Endothelial cell (in vitro differentiated cells): ENCODE data around the gene GRIP2. TPM values are rescaled to one million over a fixed set of nuclear protein-coding genes. Genes with fewer than 3 reads are reported as not detected.

ENCODE experiments used
- DNase-seq: peaks from one replicate; pipeline ENCODE4 v3.0.0; 2021; ENCODE audit warnings: low spot score
- H3K27ac Mint-ChIP-seq: one replicate; pipeline ENCODE4 v1.8.0; 2021; ENCODE audit warnings: mixed read lengths, inconsistent platforms; ENCODE audit not compliant: unreplicated experiment
- H3K27me3 Mint-ChIP-seq: one replicate; pipeline ENCODE4 v1.8.0; 2021; ENCODE audit warnings: mild to moderate bottlenecking, moderate library complexity, mixed read lengths, inconsistent platforms; ENCODE audit not compliant: unreplicated experiment
- H3K36me3 Mint-ChIP-seq: one replicate; pipeline ENCODE4 v1.8.0; 2021; ENCODE audit warnings: mild to moderate bottlenecking, low read depth, mixed read lengths, inconsistent platforms; ENCODE audit not compliant: unreplicated experiment
- H3K4me1 Mint-ChIP-seq: one replicate; pipeline ENCODE4 v1.8.0; 2021; ENCODE audit warnings: mild to moderate bottlenecking, mixed read lengths, inconsistent platforms; ENCODE audit not compliant: unreplicated experiment
- H3K4me3 Mint-ChIP-seq: one replicate; pipeline ENCODE4 v1.8.0; 2021; ENCODE audit warnings: mild to moderate bottlenecking, mixed read lengths, inconsistent platforms; ENCODE audit not compliant: unreplicated experiment
- H3K9me3 Mint-ChIP-seq: one replicate; pipeline ENCODE4 v1.8.0; 2021; ENCODE audit warnings: mixed read lengths, inconsistent platforms; ENCODE audit not compliant: unreplicated experiment
- total RNA-seq: library from RNA; stranded (reverse); fragmentation: NEBNext Ultra II Directional; extraction: Animal tissue kit (Norgen Biotek cat#: 25700); gene quantifications from one replicate; pipeline ENCODE4 v1.2.1, GENCODE V29; 2021; ENCODE audit not compliant: unreplicated experiment
- TF ChIP-seq, protein P1 (sequence below): fragments of 200-600 bp; sonication (generic); IDR thresholded peaks from one replicate; pipeline ENCODE4 v1.5.0; 2021; ENCODE audit warnings: antibody characterized with exemption; ENCODE audit not compliant: unreplicated experiment

GRIP2 gene
- total RNA-seq, 1 donor from 2014 or later: 6.6 TPM

DNA sequence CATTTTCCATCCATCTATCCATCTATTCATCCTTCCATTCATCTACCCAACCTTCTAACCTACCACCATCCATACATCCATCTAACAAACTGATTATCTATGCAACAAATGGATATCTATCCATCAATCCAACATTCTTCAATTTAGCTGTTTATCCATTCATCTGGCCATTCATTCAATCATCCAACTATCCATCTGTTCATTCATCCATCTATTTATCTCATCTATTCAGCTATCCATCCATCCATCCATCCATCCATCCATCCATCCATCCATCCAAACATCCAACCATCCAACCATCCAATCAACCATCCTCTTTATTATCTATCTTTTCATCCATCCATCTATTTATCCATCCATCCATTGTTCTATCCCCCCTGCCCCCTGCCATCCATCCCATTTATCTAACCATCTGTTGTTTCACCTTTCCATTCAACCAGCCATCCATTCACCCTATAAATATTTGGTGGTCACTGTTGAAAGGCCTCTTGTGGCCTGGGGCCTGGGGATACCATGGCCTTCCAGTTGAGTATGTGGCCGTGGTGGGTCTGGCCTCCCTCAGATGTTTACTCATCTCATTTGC lies 93.1 kb downstream of the GRIP2 start:
- peaks cover 46% of the 10 kb centered on the region for H3K36me3 Mint-ChIP-seq
- H3K27me3 Mint-ChIP-seq: peaks cover 2% of the 10 kb centered on the region
- no peaks in the 10 kb centered on the region for H3K9me3 Mint-ChIP-seq
- no peak for DNase-seq
- peaks cover under 1% of the 10 kb centered on the region for H3K4me1 Mint-ChIP-seq
- TF ChIP-seq, protein P1, sequence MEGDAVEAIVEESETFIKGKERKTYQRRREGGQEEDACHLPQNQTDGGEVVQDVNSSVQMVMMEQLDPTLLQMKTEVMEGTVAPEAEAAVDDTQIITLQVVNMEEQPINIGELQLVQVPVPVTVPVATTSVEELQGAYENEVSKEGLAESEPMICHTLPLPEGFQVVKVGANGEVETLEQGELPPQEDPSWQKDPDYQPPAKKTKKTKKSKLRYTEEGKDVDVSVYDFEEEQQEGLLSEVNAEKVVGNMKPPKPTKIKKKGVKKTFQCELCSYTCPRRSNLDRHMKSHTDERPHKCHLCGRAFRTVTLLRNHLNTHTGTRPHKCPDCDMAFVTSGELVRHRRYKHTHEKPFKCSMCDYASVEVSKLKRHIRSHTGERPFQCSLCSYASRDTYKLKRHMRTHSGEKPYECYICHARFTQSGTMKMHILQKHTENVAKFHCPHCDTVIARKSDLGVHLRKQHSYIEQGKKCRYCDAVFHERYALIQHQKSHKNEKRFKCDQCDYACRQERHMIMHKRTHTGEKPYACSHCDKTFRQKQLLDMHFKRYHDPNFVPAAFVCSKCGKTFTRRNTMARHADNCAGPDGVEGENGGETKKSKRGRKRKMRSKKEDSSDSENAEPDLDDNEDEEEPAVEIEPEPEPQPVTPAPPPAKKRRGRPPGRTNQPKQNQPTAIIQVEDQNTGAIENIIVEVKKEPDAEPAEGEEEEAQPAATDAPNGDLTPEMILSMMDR: no peak
- H3K4me3 Mint-ChIP-seq: peak overlapping the region; percentile 7
- H3K27ac Mint-ChIP-seq: no peak overlapping the region

DNA sequence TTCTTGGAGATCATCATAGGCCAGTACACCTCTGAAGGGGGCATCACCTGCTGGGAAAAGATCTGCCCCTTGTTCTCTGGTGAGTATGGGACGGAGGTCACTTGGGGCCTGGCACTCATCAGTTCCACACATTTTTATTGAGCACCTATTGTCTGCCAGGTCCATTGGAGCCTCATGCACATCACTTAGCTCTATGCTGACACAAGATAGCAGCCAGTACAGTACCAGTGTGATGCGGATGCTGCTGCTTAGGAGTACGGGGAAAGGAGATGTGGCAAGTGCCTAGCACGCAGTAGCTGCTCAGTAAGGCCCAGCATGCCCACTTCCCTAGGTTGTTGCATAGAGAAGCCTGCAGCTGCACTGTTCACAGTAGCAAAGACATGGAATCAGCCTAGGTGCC lies 94.4 kb downstream of the GRIP2 start:
- H3K27ac Mint-ChIP-seq: no peak overlapping the region
- H3K9me3 Mint-ChIP-seq: no peaks in the 10 kb centered on the region
- H3K36me3 Mint-ChIP-seq: peaks cover 39% of the 10 kb centered on the region
- DNase-seq: no peak
- H3K4me1 Mint-ChIP-seq: peaks cover 13% of the 10 kb centered on the region
- H3K27me3 Mint-ChIP-seq: no peaks in the 10 kb centered on the region
- TF ChIP-seq, protein P1: no peak
- no peak overlapping the region for H3K4me3 Mint-ChIP-seq

DNA sequence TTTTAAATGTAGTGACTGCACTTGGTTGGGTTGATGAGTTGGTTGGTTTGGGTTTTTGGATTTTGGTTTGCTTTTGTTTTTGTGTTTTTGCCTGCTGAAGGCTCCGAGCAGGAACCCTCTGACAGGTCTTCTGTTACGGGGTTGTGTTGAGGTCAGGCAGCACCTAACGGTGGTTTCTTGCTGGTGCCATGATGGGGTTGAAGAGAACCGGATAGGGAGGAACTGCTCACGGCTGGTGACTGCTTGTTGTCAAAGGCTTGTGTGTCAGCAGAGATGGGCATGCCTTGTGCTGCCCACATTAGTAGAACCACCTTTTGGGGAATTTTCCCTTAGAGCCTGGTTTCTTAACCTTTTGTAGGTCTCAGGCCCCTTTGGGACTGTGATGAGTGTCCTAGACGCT lies 95.8 kb downstream of the GRIP2 start:
- H3K36me3 Mint-ChIP-seq: peaks cover 38% of the 10 kb centered on the region
- peaks cover 9% of the 10 kb centered on the region for H3K27me3 Mint-ChIP-seq
- no peak overlapping the region for H3K4me3 Mint-ChIP-seq
- no peak for DNase-seq
- TF ChIP-seq, protein P1: no peak
- no peak overlapping the region for H3K27ac Mint-ChIP-seq
- H3K4me1 Mint-ChIP-seq: peaks cover 26% of the 10 kb centered on the region
- no peaks in the 10 kb centered on the region for H3K9me3 Mint-ChIP-seq

DNA sequence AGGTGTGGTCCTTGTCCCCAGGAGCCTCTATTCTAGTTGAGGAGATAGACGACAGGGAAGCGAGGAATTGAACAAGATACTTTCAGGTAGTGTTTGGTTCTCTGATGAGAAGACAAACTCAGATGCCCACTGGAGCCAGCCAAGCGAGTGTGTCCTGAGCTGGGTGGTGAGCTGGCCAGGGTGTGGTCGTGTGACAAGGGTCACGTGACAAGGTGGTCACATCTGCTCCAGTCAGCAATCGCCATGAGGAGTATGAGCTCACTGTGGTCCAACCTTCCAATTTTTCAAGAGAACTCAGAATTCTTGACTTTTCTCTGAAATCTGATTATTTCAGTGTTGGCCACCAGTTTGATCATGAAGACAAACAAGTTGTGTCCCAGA lies 98.2 kb downstream of the GRIP2 start:
- peaks cover 13% of the 10 kb centered on the region for H3K27me3 Mint-ChIP-seq
- H3K36me3 Mint-ChIP-seq: peaks cover 19% of the 10 kb centered on the region
- TF ChIP-seq, protein P1: no peak
- peaks cover 35% of the 10 kb centered on the region for H3K4me1 Mint-ChIP-seq
- peak overlapping the region; percentile 91 for H3K27ac Mint-ChIP-seq
- DNase-seq: no peak
- H3K4me3 Mint-ChIP-seq: no peak overlapping the region
- no peaks in the 10 kb centered on the region for H3K9me3 Mint-ChIP-seq

DNA sequence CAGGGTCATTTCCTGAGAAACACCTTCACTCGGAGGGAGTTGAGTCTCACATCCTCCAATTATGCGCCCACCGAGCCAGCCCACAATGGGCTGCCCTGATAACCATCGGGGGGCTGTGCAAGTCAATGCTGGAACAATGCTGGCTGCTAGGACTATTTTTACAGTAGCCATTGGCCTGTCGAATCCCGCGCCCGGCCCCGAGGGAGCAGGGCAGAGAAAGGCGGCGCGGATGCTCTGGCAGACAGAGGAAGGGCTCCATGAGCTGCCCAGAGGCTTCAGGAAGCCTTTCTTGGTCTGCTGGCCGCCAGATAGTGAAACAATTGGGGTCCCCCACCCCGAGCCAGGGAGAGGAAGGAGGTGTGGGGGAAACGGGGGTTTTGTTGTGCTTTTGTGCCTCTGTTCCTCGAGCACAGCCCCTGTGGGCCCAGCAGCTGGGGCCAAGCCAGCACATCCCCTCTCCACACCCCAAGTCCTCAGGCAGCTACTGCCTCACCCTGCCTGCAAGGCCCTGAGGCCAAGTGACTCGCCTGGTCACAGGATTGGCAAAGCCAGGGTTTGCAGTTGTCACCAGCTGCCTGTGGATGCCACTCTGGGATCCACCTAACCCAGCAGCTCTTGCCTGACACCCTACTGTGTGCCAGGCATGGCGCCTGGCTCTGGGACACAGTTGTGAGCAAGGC lies 98.8 kb downstream of the GRIP2 start:
- TF ChIP-seq, protein P1: no peak
- Mint-ChIP-seq H3K4me3 (no peak overlapping the region), H3K9me3 (no peaks in the 10 kb centered on the region), H3K27me3 (peaks cover 13% of the 10 kb centered on the region), H3K4me1 (peaks cover 39% of the 10 kb centered on the region), H3K36me3 (peaks cover 16% of the 10 kb centered on the region), H3K27ac (peak overlapping the region; percentile 91)
- peak; percentile 49 for DNase-seq
